K562 (cell line): ENCODE measurements around the gene HSPA1B. TPM values are rescaled to one million over a fixed set of nuclear protein-coding genes. Genes with fewer than 3 reads are reported as not detected.
"Not testable (repeated sequence)": the region's sequence is repeated elsewhere in the genome, so short reads cannot be mapped to it uniquely, and the experiment has no call there.

Experiments used
- ATAC-seq: fragments of 200-7000 bp; cut with Tn5 transposase; 3 replicates; pipeline ENCODE4 v1.9.1; 2020; ENCODE audit warnings: moderate library complexity
- BruUV-seq: library from RNA; stranded (reverse); fragments of 400-500 nt; replicated peaks from 2 replicates; lab custom pipeline; 2021; lab: Mats Ljungman, UMichigan
- CTCF ChIA-PET: fragments of 300-600 bp; formaldehyde crosslinking; extraction: SDS; loops from one replicate; lab custom pipeline; 2021; ENCODE audit warnings: low intra/inter-chr PET ratio; lab: Yijun Ruan, JAX
- POLR2A ChIA-PET: fragments of 300-600, 350-650 bp; sonication (Branson Sonifier 250); formaldehyde crosslinking; extraction: SDS; loops from one replicate; lab custom pipeline; 2021; ENCODE audit warnings: antibody characterized with exemption, inconsistent platforms; lab: Yijun Ruan, JAX
- DNase-seq, 4 experiments: peaks; one replicate each; pipeline versions ENCODE4 v3.0.0 to v3.0.0-alpha.2; 2011 to 2018; ENCODE audit warnings: low spot score in 3 of 4, mixed read lengths in 3 of 4; ENCODE audit errors: extremely low read depth in 1 of 4
- FAIRE-seq: peaks from 2 replicates; lab custom pipeline; 2011; peaks lifted over from hg19 to GRCh38; lab: Jason Lieb, UNC
- H2AFZ ChIP-seq: 2 replicates; pipeline ENCODE4 v1.6.0; 2011; ENCODE audit warnings: low read depth, low read length, control low read depth, inconsistent platforms
- H3K27ac ChIP-seq: fragments of 200-600 bp; 3 replicates; pipeline ENCODE4 v1.8.0; 2011; ENCODE audit warnings: low read depth, mild to moderate bottlenecking, control low read depth, inconsistent platforms, low read length, moderate library complexity, mixed read lengths; ENCODE audit errors: extremely low read depth
- H3K27me3 ChIP-seq, 2 experiments: fragments of 300-600 bp in 1 of 2; 2 replicates in 1 of 2; 3 replicates in 1 of 2; pipeline versions ENCODE4 v1.6.0 to v1.8.0; 2011; ENCODE audit warnings: inconsistent platforms in 2 of 2, low read length in 2 of 2, mild to moderate bottlenecking in 1 of 2, mixed read lengths in 1 of 2, moderate library complexity in 1 of 2; ENCODE audit not compliant: control insufficient read depth in 2 of 2, insufficient read depth in 2 of 2
- H3K36me3 ChIP-seq: fragments of 300-600 bp; 3 replicates; pipeline ENCODE4 v1.8.0; 2011; ENCODE audit warnings: mild to moderate bottlenecking, low read length, inconsistent platforms; ENCODE audit not compliant: control insufficient read depth, insufficient read depth
- H3K4me1 ChIP-seq, 2 experiments: fragments of 200-600 bp in 1 of 2; replicated peaks in 1 of 2; 2 replicates in 1 of 2; 3 replicates in 1 of 2; pipeline versions ENCODE4 v1.5.1 to v1.8.0; 2011; ENCODE audit warnings: inconsistent platforms in 2 of 2, low read length in 2 of 2, mild to moderate bottlenecking in 1 of 2, mixed read lengths in 1 of 2, moderate library complexity in 1 of 2; ENCODE audit not compliant: control insufficient read depth in 2 of 2, insufficient read depth in 2 of 2
- H3K4me2 ChIP-seq: 2 replicates; pipeline ENCODE4 v1.6.1; 2011; ENCODE audit warnings: low read length, control low read depth, inconsistent platforms, mixed read lengths; ENCODE audit not compliant: insufficient read depth
- H3K4me3 ChIP-seq: fragments of 200-600 bp; sonication (generic), shearing (Covaris generic); 2 replicates; pipeline ENCODE4 v1.5.1; 2016; ENCODE audit warnings: control low read depth, inconsistent platforms
- H3K79me2 ChIP-seq: fragments of 200-600 bp; 3 replicates; pipeline ENCODE4 v1.8.0; 2011; ENCODE audit warnings: low read length, inconsistent platforms; ENCODE audit not compliant: control insufficient read depth, insufficient read depth
- H3K9ac ChIP-seq, 2 experiments: 2 replicates each; pipeline versions ENCODE4 v1.6.0 to v1.6.1; 2011; ENCODE audit warnings: low read depth in 2 of 2, low read length in 2 of 2, control low read depth in 1 of 2, inconsistent platforms in 1 of 2, mild to moderate bottlenecking in 1 of 2, mixed read lengths in 1 of 2; ENCODE audit not compliant: insufficient read depth in 1 of 2
- H3K9me1 ChIP-seq: one replicate; pipeline ENCODE4 v1.6.0; 2011; ENCODE audit warnings: inconsistent platforms, mild to moderate bottlenecking, low read length, moderate library complexity; ENCODE audit not compliant: control insufficient read depth, insufficient read depth
- H3K9me3 ChIP-seq: replicated peaks from 2 replicates; pipeline ENCODE4 v1.5.1; 2011; ENCODE audit warnings: low read depth, low read length, inconsistent platforms; ENCODE audit not compliant: control insufficient read depth, insufficient read depth
- H4K20me1 ChIP-seq: replicated peaks from 2 replicates; pipeline ENCODE4 v1.6.1; 2011; ENCODE audit warnings: low read length, inconsistent platforms, mixed read lengths; ENCODE audit not compliant: control insufficient read depth, insufficient read depth
- EGR1 ChIP-seq: fragments of 450-650 bp; conservative IDR thresholded peaks from 2 replicates; pipeline ENCODE4 v1.6.1; 2017; ENCODE audit warnings: mild to moderate bottlenecking
- STAT6 ChIP-seq: sonication (generic); formaldehyde crosslinking; IDR thresholded peaks from 2 replicates; pipeline ENCODE4 v1.8.1; 2023; ENCODE audit warnings: mild to moderate bottlenecking, missing genetic modification reagents
- WGBS: fragments of 100-300 bp; shearing (Covaris generic); methylation state at CpG from one replicate; pipeline ENCODE4 v1.1.6; 2016; ENCODE audit warnings: low coverage, mixed read lengths; ENCODE audit not compliant: insufficient coverage; ENCODE audit errors: missing lambda C conversion rate; 5-methylcytosine and 5-hydroxymethylcytosine counted together
- in situ Hi-C: fragments of 300-500 bp; cut with MboI; formaldehyde crosslinking; loops from 4 replicates; pipeline ENCODE4 v1.15.0; 2018; ENCODE audit warnings: inconsistent platforms, mixed read lengths
- intact Hi-C: fragments of 100-400 bp; cut with micrococcal nuclease; formaldehyde crosslinking; loops from 2 replicates; pipeline ENCODE4 v1.14.2; 2022
- polyA plus RNA-seq, 8 experiments: library from polyadenylated mRNA; depleted of rRNA in 4 of 8; stranded (reverse) in 5 of 8; unstranded in 3 of 8; fragments of >200 nt; fragmentation: Nextera tagmentation in 2 of 8; fragmentation: Illumina TruSeq in 1 of 8; extraction: Ambion mirVana in 2 of 8; extraction: Trizol in 1 of 8; gene quantifications; 2 replicates each; pipeline versions ENCODE4 v1.2.1 to v1.2.3, GENCODE V29; 2011 to 2014; ENCODE audit warnings: inconsistent platforms in 1 of 8, missing spikeins in 1 of 8
- total RNA-seq, 7 experiments: library from RNA; depleted of rRNA in 6 of 7; stranded (reverse); fragments of >200 nt in 6 of 7; fragmentation: Illumina TruSeq in 2 of 7; extraction: Trizol in 2 of 7; gene quantifications; 2 replicates each; pipeline versions ENCODE4 v1.2.1 to v1.2.3, GENCODE V29; 2011 to 2021; ENCODE audit warnings: low replicate concordance in 1 of 7
- TF ChIP-seq, protein P1 (sequence below), 2 experiments: fragments of 450-650 bp in 1 of 2; sonication (generic) in 1 of 2; formaldehyde crosslinking in 1 of 2; IDR thresholded peaks in 1 of 2; conservative IDR thresholded peaks in 1 of 2; 2 replicates each; pipeline versions ENCODE4 v1.6.1 to v1.8.1; 2016 to 2023; ENCODE audit warnings: mild to moderate bottlenecking in 2 of 2, moderate library complexity in 2 of 2, inconsistent platforms in 1 of 2, missing genetic modification reagents in 1 of 2
- TF ChIP-seq, protein P2 (sequence below): fragments of 200-800 bp; sonication (Bioruptor generic); IDR thresholded peaks from 2 replicates; pipeline ENCODE4 v1.6.1; 2017; ENCODE audit warnings: missing genetic modification characterization, missing compliant biosample characterization

HSPA1B gene
- total and polyA plus RNA-seq, 9 of the 15 experiments (the other 6 are each of a cell fraction or from before 2014, with no cell fraction given) = 0.27 to 227 (median 51.2) TPM

DNA sequence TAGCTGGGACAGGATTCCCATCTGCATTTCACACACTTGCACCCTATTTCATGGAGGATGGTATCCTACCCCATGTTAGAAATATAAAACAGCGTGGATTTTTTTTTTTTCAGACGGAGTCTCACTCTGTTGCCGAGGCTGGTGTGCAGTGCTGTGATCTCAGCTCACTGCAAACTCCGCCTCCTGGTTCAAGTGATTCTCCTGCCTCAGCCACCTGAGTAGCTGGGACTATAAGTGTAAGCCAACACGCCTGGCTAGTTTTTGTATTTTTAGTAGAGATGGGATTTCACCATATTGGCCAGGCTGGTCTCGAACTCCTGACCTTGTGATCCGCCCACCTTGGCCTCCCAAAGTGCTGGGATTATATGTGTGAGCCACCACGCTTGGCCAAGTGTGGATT lies 30.2 kb downstream of the HSPA1B start:
- FAIRE-seq = not testable (repeated sequence)

More for the DNA sequence above, 30.2 kb downstream of the HSPA1B start:
- BruUV-seq, H3K27ac ChIP-seq, H3K9me1 ChIP-seq, DNase-seq, H3K4me2 ChIP-seq, H3K9ac ChIP-seq, H4K20me1 ChIP-seq, in situ Hi-C loops, H3K9me3 ChIP-seq, CTCF ChIA-PET, intact Hi-C loops, H3K4me3 ChIP-seq, ATAC-seq, H2AFZ ChIP-seq, H3K27me3 ChIP-seq: not testable (repeated sequence)
- Histone ChIP-seq H3K36me3 (peaks cover 40% of the 10 kb centered on the region; the same call in 2 of the 3 replicates), H3K4me1 (peaks cover 7 to 14% of the 10 kb centered on the region in 2 experiments; a peak in 4 of 5 replicates), H3K79me2 (peaks cover 10% of the 10 kb centered on the region; the same call in 2 of the 3 replicates)
- TF ChIP-seq, protein P1, sequence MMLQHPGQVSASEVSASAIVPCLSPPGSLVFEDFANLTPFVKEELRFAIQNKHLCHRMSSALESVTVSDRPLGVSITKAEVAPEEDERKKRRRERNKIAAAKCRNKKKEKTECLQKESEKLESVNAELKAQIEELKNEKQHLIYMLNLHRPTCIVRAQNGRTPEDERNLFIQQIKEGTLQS (IDR thresholded peaks at IDR 0.05) = not testable (repeated sequence)
- TF ChIP-seq, protein P1 (CRISPR knock-in tag; conservative IDR thresholded peaks at IDR 0.05) = 0 out of 2 replicates have a peak, but pooled peaks have one; percentile 54
- TF ChIP-seq, protein P2, sequence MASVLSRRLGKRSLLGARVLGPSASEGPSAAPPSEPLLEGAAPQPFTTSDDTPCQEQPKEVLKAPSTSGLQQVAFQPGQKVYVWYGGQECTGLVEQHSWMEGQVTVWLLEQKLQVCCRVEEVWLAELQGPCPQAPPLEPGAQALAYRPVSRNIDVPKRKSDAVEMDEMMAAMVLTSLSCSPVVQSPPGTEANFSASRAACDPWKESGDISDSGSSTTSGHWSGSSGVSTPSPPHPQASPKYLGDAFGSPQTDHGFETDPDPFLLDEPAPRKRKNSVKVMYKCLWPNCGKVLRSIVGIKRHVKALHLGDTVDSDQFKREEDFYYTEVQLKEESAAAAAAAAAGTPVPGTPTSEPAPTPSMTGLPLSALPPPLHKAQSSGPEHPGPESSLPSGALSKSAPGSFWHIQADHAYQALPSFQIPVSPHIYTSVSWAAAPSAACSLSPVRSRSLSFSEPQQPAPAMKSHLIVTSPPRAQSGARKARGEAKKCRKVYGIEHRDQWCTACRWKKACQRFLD = 0 out of 2 replicates have a peak, but pooled peaks have one; percentile 25
- TF ChIP-seq EGR1 (0 out of 2 replicates have a peak, but pooled peaks have one; percentile 31), STAT6 (CRISPR knock-in tag) (peak; percentile 61; the same call in 1 of the 2 replicates)
- WGBS = 90% methylated on average over 8 of the region's 8 CpGs
- POLR2A ChIA-PET = interaction anchor here (0.6 to 6.2 kb wide), 6 partner anchors 13 to 206 kb away, joined by 4 to 91 read pairs (median 8); partner anchors contain the start of genes BAG6, CSNK2B and GPANK1
